GM18909 (cell line): Measurements from ENCODE around the gene EIF5.
"Not testable (repeated sequence)": the region's sequence is repeated elsewhere in the genome, so short reads cannot be mapped to it uniquely, and the experiment has no call there.

Experiments
- ATAC-seq: cut with Tn5 transposase; IDR thresholded peaks from one replicate; pipeline ENCODE4 v1.9.1; 2021; ENCODE audit warnings: mild to moderate bottlenecking; ENCODE audit not compliant: unreplicated experiment, poor library complexity

EIF5 gene

GRCh38 chr14:103332143-103332919 is 1.7 kb upstream of the EIF5 start:
- ATAC-seq: no peak

- peak; percentile 27 for ATAC-seq
Observed at GRCh38 chr14:103334644-103335622, 896 bp downstream of the EIF5 start.

GRCh38 chr14:103336191-103336590 is 2.2 kb downstream of the EIF5 start:
- ATAC-seq: no peak

- no peak for ATAC-seq
Observed at GRCh38 chr14:103337794-103338193, 3.8 kb downstream of the EIF5 start.

GRCh38 chr14:103339561-103339960 is 5.5 kb downstream of the EIF5 start:
- no peak for ATAC-seq

- ATAC-seq: no peak
Observed at GRCh38 chr14:103340480-103341212, 6.6 kb downstream of the EIF5 start.

- no peak for ATAC-seq
Observed at GRCh38 chr14:103341250-103342129, 7.5 kb downstream of the EIF5 start.

- no peak for ATAC-seq
Observed at GRCh38 chr14:103343164-103343879, 9.3 kb downstream of the EIF5 start.

GRCh38 chr14:103343905-103344797 is 10.1 kb downstream of the EIF5 start:
- no peak for ATAC-seq

GRCh38 chr14:103346286-103346685 is 12.2 kb downstream of the EIF5 start:
- ATAC-seq: no peak

- no peak for ATAC-seq
Observed at GRCh38 chr14:103347091-103347815, 13.2 kb downstream of the EIF5 start.

- no peak for ATAC-seq
Observed at GRCh38 chr14:103348154-103348553, 14.1 kb downstream of the EIF5 start.

- ATAC-seq: no peak
Observed at GRCh38 chr14:103349982-103350381, 15.9 kb downstream of the EIF5 start.

- no peak for ATAC-seq
Observed at GRCh38 chr14:103353362-103353761, 19.3 kb downstream of the EIF5 start.

GRCh38 chr14:103354141-103354540 is 20.1 kb downstream of the EIF5 start:
- ATAC-seq: no peak

GRCh38 chr14:103356024-103356682 is 22.1 kb downstream of the EIF5 start:
- ATAC-seq: no peak

GRCh38 chr14:103357552-103357951 is 23.5 kb downstream of the EIF5 start:
- not testable (repeated sequence) for ATAC-seq
